Gastroesophageal sphincter (tissue), 3 donors: ENCODE results near the gene ZNF516.

Experiments
- CTCF ChIP-seq, 4 experiments: fragments of 200-600 bp in 2 of 4; fragments of 450-650 bp in 2 of 4; sonication (generic) in 1 of 4; IDR thresholded peaks; one replicate each; pipeline ENCODE4 v1.5.1; 2017 to 2019; ENCODE audit warnings: antibody characterized with exemption in 4 of 4, mild to moderate bottlenecking in 2 of 4, moderate library complexity in 2 of 4
- EP300 ChIP-seq: sonication (generic); formaldehyde crosslinking; IDR thresholded peaks from one replicate; pipeline ENCODE4 v1.6.1; 2017; ENCODE audit warnings: antibody characterized with exemption, mild to moderate bottlenecking
- POLR2A ChIP-seq, 2 donors: fragments of 450-650 bp; IDR thresholded peaks; one replicate each; pipeline ENCODE4 v1.6.1; 2017; ENCODE audit warnings: antibody characterized with exemption in 2 of 2, mild to moderate bottlenecking in 2 of 2, moderate library complexity in 1 of 2

GRCh38 chr18:76487070-76487469 lies 8.0 kb downstream of the ZNF516 start:
- TF ChIP-seq CTCF (IDR thresholded peaks at IDR 0.05) (no peak), POLR2A (IDR thresholded peaks at IDR 0.05) (no peak), EP300 (no peak)
